Left hindlimb (tissue), 1 donor: Measurements from ENCODE around the gene IRAK2.
"Not testable (repeated sequence)": the region's sequence is repeated elsewhere in the genome, so short reads cannot be mapped to it uniquely, and the experiment has no call there.

ENCODE experiments used
- DNase-seq: peaks from one replicate; pipeline ENCODE4 v3.0.0-alpha.2; 2018

IRAK2 gene

DNA sequence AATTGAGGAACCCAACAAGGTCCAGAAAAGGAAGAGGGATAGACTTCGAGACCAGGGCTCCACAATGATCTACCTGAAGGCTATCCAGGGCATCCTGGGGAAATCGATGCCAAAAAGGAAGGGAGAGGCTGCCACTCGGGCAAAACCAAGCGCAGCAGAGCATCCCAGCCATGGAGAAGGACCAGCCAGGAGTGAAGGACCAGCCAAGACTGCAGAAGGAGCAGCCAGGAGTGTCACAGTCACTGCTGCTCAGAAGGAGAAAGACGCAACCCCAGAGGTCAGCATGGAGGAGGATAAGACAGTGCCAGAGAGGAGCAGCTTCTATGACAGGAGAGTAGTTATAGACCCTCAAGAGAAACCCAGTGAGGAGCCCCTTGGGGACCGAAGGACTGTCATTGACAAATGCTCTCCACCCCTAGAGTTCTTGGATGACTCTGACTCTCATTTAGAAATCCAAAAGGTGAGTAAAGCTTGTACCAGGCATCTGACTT lies 95.5 kb downstream of the IRAK2 start:
- no peak for DNase-seq

DNA sequence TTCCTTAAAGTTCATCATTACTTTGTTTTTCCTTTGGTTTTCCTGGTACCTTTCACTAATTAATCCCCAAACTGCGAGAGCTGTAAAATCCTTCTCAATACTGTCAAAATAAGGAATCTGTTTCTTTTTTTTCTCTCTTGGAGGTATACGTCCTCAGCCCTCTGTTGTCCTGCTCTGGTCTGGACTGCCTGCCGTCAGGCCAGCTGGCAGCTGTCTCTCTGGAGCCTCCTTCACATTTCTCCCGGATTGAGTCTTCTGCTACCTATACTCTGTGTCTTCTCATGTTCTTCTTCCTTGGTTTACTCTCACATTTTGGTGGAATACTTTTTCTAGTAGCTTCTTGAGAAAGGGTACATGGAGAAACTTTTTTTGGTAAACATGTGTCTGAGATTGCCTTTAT lies 97.3 kb downstream of the IRAK2 start:
- no peak for DNase-seq

DNA sequence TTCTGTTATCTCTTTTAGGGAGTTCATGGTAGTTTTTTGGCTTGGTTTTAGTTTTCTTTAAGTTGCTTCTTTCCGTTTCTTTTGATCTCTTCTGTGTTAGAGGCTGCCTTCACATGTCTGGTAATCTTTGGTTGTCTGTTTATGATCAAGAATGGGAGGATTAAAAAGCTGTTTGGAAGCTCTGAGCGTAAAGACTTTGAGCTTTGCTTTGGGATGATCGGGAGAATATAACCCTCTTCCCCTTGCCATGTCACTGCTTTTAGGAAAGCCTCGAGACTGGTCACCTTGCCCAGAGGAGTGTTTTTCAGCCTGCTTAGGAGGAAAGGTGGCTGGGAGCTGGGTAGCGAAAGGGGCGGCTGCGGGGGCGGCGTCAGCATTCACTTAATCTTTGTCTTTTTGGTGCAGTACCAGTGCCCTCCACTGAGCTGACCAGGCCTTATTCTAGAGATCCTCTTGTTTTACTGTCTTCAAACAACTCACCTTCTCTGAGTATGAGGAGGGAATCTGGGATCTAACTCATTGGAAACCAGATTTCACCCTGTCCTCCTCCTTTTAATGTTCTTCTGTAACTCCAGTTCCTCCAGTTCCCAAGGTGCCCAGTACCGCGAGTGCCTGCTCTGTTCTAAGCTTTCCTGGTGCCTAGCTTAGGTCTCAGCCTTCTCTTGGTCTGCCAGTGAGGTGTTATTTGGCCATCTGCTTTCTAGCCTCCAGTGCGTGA lies 99.1 kb downstream of the IRAK2 start:
- no peak for DNase-seq

DNA sequence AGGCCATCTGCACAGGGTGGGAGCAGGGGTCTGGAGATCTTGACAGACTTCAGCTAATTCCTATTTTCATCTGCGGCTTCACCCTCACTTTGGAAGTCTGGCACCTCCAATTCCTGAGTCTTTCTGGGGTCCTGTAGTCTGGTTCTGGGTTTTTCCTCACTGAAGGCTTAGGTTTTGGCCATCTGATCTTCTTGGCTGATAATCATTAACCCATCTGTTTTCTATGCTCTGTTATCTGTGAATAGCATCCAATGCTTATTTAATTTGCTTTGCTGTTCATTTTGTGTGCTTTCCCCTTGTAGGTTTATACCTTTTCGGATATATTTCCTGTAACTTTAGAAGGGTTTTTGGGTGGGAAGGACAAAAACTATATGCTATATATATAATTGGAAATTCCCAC lies 101.1 kb downstream of the IRAK2 start:
- DNase-seq: no peak

DNA sequence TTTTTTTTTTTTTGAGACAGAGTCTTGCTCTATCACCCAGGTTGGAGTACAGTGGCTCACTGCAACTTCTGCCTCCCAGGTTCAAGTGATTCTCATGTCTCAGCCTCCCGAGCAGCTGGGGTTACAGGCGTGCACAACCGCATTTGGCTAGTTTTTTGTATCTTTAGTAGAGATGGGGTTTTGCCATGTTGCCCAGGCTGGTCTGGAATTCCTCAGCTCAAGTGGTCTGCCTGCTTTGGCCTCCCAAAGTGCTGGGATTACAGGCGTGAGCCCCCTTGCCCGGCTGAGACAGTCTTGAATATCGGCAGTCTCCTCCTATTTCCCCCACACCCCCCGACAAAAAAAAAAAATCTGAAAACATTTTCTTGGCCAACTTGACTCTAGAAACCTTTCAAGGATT lies 102.2 kb downstream of the IRAK2 start:
- DNase-seq: not testable (repeated sequence)

DNA sequence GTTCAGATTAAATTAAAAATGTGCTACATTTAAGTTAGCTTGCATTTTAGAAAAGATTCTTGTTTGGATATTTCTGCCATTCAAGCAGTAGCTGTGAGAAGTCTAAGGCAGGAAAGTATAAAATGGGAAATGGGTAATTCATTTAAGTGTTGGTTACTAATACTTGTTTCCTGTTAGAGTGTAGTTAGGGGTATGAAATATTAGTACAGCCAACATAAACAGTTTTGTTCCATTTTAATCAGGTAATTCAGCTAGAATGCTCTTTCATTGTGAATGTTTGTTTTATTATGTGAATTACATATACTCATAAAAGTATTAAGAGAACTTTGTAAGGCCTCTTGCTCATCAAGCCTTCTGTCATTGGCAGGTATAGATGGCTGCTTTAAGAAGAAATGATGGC lies 103.4 kb downstream of the IRAK2 start:
- no peak for DNase-seq

DNA sequence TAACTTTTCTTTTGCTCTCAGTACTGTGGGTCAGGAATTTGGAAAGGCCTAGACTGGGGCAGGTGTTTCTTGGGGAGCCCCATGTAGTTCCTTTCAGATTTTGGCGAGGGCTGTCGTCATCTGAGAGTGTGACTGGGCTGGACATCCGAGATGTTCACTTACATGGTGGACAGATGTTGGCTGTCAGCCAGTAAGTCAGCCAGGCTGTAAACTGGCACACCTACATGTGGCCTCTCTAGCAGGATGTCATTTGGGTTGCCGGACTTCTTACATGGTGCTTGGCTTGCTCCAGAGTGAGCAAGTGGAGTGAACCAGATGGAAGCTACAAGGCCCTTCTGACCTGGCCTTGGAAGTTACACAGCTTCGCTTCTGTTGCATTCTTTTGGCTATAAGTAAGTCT lies 104.2 kb downstream of the IRAK2 start:
- no peak for DNase-seq

DNA sequence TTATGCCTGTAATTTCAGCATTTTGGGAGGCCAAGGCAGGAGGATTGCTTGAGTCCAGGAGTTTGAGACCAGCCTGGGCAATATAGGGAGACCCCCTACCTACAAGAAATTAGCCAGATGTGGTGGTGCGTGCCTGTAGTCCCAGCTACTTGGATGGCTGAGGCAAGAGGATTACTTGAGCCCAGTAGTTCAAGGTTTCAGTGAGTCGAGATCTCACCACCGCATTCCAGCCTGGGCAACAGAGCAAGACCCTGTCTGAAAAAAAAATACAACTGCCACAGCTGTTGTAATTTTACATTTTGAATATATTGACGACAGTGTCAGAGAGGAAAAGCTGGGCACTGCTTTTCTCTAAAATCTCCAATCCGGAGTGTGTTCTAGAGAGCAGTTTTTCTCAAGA lies 104.7 kb downstream of the IRAK2 start:
- no peak for DNase-seq

DNA sequence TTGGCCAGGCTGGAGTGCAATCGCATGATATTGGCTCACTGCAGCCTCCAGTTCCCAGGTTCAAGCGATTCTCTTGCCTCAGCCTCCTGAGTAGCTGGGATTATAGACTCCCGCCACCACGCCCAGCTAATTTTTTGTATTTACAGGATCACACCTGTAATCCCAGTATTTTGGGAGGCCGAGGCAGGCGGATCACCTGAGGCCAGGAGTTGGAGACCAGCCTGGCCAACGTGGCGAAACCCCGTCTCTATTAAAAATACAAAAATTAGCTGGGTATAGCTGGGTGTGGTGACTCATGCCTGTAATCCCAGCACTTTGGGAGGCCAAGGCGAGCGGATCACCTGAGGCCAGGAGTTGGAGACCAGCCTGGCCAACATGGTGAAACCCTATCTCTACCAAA lies 107.8 kb downstream of the IRAK2 start:
- DNase-seq: not testable (repeated sequence)

DNA sequence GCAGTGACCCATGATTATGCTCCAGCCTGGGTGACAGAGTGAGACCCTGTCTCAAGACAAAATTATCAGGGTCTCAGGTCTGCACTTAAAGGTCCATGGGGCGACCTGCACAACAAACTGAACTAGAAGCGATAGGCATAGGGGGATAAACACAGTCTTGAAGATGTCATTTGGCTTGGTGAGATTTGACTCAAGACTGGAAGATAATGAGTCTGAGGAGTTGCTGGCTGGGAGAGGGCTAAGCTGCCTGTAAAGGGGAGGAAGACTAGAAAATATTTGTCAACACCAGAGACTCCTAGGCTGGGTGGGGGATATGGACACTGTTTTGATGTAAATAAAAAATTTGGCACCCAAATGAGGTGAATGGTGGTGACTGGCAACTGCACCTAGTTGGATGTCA lies 108.3 kb downstream of the IRAK2 start:
- no peak for DNase-seq

DNA sequence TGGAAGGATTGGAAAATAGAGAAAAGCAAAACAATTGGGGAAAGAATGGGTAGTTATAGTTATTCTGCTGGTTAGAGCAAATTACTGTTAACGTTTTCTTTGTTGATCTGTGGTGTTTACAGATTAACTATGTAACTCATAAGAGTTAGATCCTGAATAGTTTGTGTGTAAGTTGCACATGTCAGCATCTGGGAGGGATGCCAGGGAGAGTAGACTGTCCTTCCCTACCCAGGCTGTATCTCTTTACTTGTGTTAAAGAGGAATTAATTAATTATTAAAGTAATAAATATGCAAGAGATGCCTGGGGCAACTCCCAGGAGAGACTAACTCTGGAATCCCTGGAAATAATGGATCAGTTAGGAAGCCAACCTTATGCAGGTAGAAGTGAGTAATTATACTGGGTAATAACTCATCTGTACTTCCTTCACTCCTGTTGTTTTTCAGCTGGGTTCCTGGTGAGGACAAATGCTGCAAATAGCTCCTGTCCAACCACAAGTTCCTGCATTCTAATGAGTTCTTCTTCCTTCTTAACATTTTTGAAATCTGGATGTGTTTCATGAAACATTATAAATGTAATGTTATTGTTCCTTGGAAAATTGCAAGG lies 109.1 kb downstream of the IRAK2 start:
- DNase-seq: no peak

DNA sequence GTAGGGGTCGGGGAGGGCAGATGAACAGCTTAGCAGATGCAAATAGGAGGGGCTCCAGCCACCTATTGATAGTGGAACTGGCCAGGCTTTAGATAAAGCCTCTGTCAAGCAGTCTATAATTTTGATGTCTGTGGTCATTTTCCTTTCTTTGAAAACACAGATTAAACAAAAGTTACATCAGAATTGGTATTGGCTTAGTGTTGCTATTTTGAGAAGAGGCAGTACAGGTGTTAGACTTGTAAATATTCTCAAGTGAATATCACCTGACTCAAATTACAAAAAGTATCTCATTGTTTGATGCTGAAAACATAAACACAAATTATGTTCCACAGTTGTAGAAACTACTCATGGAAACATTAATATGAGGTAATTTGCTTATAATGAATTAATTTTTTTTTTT lies 109.9 kb downstream of the IRAK2 start:
- DNase-seq: no peak

DNA sequence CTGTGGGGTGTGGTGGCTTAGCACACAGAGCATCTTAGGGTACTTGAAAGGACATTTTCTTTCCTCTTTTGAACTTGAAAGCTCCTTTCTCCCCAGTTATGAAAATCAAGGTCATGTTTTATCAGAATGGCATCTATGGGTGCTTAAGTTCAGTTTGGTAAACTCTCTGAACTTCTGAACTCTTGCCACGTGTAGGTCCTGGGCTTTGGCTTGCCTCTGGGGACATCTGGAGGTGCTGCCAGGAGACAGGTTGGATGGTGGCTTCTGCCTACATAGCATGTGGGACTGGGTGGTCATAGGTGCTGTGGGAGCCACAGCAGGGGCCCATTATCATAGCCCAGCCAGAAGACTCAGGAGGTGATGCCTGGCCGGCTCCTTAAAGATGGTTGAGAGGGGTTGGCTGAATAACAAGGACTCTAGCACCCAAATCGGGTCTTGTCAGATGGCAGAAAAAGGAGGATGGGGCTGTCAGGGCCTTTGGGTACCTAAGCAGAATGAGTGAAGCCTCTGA lies 112.5 kb downstream of the IRAK2 start:
- DNase-seq: no peak

DNA sequence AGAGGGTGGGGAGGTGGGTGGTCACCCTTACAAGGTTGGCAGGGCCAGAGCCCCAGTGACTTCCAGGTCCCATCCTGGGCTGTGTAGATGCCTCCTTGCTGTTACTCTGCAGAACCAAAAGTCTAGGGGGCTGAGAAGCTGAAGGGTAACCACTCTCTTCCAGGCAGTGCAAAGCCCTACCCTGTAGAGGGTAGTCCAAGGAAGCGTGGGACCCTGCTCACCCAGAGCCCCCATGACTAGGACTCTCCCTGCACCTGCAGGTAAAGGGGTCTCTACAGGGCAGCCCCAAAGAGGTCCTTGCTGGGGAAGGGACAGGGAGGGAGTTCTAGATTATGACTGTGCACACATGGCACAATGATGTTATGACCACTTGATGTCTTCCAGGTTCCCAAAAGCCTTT lies 113.8 kb downstream of the IRAK2 start:
- no peak for DNase-seq

DNA sequence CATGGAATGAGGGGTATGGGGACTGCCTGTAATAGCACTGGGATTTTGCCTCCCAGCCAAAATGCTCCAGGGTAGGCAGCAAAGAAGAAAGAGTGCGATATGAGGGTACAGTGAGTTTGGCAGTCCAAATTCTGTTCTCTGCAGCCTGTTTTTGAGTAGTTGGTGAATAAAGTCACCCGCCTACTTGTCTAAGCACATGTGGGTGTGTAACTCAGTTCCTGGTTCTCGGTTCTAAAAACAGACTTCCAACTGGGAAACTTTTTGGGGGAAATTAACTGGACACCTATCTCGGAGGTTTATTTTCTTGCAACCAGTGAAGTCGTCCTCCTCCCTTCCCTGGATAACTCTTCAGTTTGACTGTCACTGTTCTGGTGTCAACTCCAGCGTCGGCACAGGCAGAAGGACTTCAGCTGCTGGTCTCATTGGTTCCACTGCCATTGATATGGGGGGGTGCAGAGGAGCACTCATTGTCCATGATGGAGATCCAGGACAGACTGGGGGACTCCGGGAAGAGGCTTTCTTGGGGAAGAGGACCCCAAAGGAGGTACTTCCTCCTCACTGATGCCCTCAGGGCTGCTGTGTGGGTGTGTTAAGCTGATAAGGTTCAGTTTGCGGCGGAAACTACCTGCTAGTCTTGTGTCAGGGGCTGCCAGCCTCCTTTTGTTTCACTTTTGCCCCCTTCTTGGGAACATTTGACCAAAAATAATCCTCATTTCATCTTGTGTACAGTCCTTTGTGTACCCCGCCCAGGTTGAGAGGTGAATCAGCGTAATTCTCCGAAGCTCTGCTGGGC lies 114.9 kb downstream of the IRAK2 start:
- no peak for DNase-seq

DNA sequence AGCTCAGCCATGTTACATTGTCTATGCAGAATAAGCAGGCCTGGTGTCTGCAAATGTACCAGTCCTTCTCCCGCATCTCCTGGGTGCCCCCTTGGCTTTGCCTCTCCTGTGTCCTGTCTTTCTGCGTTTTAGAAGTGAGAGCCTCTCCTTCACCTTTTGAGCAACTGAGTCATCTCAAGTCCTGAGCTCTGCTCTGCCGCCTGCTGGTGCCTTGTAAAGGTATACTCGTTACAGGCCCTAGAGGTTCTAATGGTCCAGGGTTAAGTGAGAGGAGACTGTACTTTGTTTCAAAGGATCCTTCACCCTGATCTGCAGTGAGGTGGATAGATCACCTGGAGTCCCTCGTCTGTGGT lies 115.4 kb downstream of the IRAK2 start:
- DNase-seq: no peak

DNA sequence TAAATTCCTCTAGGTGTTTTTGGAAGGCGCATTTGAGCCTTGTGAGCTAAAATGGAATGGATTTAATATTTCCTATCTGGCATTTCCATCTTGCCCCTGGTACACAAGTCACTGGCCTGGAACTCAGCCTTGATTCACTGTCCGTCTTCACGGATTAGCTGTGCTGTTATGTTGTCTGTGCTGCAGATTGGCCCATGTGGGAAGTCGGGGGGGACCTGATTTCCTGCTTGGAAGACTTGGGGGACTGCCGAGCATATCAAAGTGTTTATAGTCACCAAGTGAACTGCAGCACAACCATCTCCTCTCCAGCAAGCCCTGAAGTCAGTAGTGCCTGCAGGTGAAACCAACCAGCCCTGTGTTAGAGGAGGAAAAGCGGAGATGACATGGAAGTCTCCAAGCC lies 115.9 kb downstream of the IRAK2 start:
- no peak for DNase-seq

DNA sequence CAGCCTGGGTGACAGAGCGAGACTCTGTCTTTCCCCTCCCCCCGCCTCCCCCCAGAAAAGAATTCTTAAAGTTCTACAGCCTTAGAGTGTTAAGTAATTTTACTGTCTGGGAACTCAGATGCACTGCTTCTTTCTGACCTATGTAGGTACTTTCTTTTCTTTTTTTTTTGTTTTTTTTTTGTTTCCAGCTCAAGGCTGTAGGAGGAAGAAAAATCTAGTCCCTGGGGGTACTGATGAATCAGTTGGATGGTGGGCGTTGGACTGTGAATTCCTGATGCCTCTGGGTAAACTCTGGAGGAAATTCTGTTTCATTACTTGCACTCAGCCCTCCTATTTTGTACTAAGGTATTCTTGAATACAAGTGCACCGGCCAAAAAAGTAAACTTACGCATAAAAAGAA lies 117.2 kb downstream of the IRAK2 start:
- no peak for DNase-seq

DNA sequence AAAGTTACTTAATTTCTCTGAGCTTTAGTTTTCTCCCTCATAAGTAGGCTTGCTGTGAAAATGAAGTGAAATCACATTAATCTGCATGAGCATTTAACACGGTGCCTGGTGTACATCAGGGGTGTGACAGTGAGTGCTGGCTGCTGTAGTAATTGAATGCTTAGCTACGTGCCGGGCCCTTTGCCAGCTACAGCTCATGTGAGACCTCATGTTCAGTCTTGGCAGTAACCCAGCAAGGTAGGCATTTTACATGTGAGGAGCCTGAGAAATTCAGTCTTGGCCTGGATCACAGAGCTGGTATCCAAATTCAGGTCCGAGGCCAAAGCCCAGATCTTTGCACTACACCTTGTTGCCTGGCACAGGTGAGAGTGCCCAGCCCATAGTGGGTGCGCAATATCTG lies 118.9 kb downstream of the IRAK2 start:
- DNase-seq: no peak

DNA sequence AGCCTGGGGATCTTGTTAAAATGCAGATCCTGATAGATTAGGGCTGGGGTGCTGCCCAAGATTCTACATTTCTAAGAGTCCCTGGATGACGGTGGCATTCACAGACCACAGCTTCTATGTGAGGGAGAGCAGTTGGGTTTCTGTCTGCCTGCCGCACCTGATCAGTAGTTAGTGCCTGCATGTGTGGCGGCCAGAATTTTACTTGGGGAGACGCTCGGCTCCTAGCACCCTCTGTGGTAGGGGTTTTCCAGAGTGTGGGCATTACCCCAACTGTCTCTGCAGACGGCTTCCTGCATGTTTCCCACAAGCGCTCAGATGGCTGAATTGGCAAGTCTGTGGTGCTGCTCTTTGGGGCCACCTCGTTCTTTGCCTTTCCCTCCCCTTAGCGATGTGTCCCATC lies 119.8 kb downstream of the IRAK2 start:
- DNase-seq: no peak

DNA sequence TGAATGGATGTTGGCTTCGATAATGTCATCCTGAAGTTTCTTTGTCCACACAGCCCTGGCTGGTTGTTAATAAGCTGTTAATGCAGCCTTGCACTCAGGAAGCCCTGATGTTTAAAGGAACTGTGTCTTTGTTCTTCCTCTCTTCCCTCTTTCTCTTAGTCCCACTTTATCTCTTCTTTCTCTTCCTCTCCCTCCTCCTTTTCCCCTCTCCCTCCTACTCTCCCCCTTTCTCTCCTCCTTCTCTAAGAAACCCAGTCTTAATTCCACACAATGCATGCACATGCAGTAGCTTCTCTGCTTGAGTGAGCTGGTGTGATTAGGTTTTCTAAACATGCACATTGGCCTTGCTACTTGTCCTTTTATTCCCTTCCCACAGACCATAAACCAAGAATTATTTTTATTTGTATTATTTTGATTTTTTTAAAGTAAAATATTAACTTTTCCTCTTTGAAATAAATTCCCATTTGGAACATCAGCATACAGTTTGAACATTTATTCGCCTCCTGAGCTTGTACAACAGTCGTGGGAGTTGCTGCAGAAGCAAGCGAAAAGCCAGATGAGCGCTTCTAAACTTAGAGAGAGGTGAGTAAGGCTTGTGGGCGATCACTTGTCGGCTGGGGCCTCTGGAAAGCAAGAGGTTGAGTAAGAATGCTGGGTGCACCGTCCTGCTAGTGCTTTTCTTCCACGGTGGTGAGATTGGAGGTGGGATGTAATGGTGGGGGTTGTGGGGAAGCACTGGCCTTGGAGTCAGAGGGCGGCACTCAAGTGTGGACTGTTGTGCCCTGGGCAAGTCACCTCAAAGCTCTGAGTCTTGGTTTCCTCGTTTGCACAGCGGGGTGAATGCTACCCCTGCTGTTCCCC lies 120.8 kb downstream of the IRAK2 start:
- DNase-seq: no peak

DNA sequence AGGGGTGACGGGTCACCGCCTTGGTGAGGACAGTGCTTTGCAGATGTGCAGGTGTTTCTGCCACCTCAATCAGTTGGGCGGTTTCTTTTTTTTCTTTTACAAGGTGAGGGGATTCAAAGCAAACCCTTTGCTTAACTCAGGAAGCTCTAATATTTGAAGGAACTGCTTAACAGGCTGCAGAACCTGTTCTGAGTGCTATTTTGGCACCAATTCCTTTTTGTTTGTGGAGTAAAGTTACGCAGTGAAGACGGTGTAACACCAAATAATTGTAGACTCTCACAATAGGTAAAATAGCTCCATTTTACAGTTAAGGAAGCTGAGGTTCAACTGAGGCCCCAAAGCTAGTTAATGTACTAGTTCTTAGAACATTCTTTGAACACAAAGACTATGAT lies 121.4 kb downstream of the IRAK2 start:
- no peak for DNase-seq
